ENCODE results near the gene CABP2. TPM values are rescaled to one million over a fixed set of nuclear protein-coding genes. Genes with fewer than 3 reads are reported as not detected.

CABP2 gene
- total and polyA plus RNA-seq, 4 donors = not detected

- TF ChIP-seq, protein P1, sequence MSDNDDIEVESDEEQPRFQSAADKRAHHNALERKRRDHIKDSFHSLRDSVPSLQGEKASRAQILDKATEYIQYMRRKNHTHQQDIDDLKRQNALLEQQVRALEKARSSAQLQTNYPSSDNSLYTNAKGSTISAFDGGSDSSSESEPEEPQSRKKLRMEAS (IDR thresholded peaks at IDR 0.05) = no peak
- TF ChIP-seq RXRA (IDR thresholded peaks at IDR 0.05) (no peak), FOXA2 (IDR thresholded peaks at IDR 0.05) (no peak), REST (IDR thresholded peaks at IDR 0.05) (no peak), CTCF (IDR thresholded peaks at IDR 0.05; ENCODE audit: low read depth, low read length, missing input control) (no peak), RAD21 (IDR thresholded peaks at IDR 0.05) (no peak), SP1 (IDR thresholded peaks at IDR 0.05) (no peak), JUND (IDR thresholded peaks at IDR 0.05) (no peak), NR2F2 (IDR thresholded peaks at IDR 0.05) (no peak), EGR1 (IDR thresholded peaks at IDR 0.05; ENCODE audit: low read depth in 2 of 2) (no peak)
- TF ChIP-seq, protein P2, sequence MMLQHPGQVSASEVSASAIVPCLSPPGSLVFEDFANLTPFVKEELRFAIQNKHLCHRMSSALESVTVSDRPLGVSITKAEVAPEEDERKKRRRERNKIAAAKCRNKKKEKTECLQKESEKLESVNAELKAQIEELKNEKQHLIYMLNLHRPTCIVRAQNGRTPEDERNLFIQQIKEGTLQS (IDR thresholded peaks at IDR 0.05) = no peak
- TF ChIP-seq, protein P3, sequence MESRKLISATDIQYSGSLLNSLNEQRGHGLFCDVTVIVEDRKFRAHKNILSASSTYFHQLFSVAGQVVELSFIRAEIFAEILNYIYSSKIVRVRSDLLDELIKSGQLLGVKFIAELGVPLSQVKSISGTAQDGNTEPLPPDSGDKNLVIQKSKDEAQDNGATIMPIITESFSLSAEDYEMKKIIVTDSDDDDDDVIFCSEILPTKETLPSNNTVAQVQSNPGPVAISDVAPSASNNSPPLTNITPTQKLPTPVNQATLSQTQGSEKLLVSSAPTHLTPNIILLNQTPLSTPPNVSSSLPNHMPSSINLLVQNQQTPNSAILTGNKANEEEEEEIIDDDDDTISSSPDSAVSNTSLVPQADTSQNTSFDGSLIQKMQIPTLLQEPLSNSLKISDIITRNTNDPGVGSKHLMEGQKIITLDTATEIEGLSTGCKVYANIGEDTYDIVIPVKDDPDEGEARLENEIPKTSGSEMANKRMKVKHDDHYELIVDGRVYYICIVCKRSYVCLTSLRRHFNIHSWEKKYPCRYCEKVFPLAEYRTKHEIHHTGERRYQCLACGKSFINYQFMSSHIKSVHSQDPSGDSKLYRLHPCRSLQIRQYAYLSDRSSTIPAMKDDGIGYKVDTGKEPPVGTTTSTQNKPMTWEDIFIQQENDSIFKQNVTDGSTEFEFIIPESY (IDR thresholded peaks at IDR 0.05) = no peak
- no peaks in the 10 kb centered on the region for H3K9me3 ChIP-seq (ENCODE audit: control insufficient read depth in 4 of 4, low read length in 3 of 4)
- no peak overlapping the region for H3K27ac ChIP-seq (ENCODE audit: low read depth in 1 of 2, low read length in 2 of 2)
- DNase-seq (ENCODE audit: low spot score) = no peak
- WGBS = 69% methylated on average over 7 of the region's 7 CpGs
- H3K9ac ChIP-seq (ENCODE audit: low read depth in 1 of 2, low read length in 2 of 2) = no peak overlapping the region
- no peaks in the 10 kb centered on the region for H3K27me3 ChIP-seq (ENCODE audit: control insufficient read depth in 4 of 4, insufficient read depth in 4 of 4, low read length in 3 of 4)
- H3K36me3 ChIP-seq (ENCODE audit: control insufficient read depth in 4 of 4, insufficient read depth in 3 of 4, low read depth in 1 of 4, low read length in 3 of 4) = no peaks in the 10 kb centered on the region
- H3K4me3 ChIP-seq (ENCODE audit: low read depth in 1 of 3, low read length in 3 of 3) = no peak overlapping the region
- H3K4me1 ChIP-seq (ENCODE audit: control insufficient read depth in 4 of 4, insufficient read depth in 4 of 4, low read length in 3 of 4) = peaks cover 5 to 21% (median 13%) of the 10 kb centered on the region in 4 donors
Measured at GRCh38 chr11:67472882-67473281, 50.4 kb downstream of the CABP2 start.

DNA sequence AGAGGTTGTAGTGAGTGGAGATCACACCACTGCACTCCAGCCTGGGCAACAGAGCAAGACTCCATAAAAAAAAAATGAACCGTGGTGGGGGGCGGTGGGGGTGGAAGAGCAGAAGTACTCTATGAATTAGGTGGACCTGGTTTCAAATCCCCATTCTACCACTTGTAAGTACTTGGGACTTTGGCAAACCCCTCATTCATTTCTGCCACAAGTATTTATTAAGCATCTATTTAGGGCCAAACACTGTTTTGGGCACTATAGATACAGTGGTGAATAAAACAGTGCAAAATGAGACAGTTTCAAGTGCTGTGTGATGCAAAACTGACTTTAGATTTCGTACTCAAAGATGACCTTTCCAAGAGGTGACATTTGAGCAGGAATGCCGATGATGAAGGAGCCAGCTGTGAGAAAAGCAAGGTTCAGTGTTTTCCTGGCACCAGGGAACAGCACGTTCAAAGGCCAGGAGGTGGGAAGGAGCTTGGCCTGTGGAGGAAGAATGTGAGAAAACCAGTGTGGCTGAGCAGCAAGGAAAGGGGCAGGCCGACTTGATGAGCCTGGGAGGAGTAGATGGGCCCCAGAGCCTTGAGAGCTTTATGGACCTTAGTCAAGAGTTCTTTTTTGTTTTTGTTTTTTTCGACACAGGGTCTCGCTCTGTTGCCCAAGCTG is 52.8 kb downstream of the CABP2 start:
- no peaks in the 10 kb centered on the region for H3K27me3 ChIP-seq (ENCODE audit: control insufficient read depth in 4 of 4, insufficient read depth in 4 of 4, low read length in 3 of 4)
- no peak for DNase-seq (ENCODE audit: low spot score)

More for the DNA sequence above, 52.8 kb downstream of the CABP2 start:
- no peak overlapping the region for H3K9ac ChIP-seq (ENCODE audit: low read depth in 1 of 2, low read length in 2 of 2)
- WGBS = 78% methylated on average over 8 of the region's 8 CpGs
- H3K4me3 ChIP-seq (ENCODE audit: low read depth in 1 of 3, low read length in 3 of 3) = no peak overlapping the region
- no peak overlapping the region for H3K27ac ChIP-seq (ENCODE audit: low read depth in 1 of 2, low read length in 2 of 2)
- no peak for TF ChIP-seq SP1 (IDR thresholded peaks at IDR 0.05)
- TF ChIP-seq JUND (IDR thresholded peaks at IDR 0.05) = no peak
- no peak for TF ChIP-seq RXRA (IDR thresholded peaks at IDR 0.05)
- no peak for TF ChIP-seq CTCF (IDR thresholded peaks at IDR 0.05; ENCODE audit: low read depth, low read length, missing input control)
- TF ChIP-seq EGR1 (IDR thresholded peaks at IDR 0.05; ENCODE audit: low read depth in 2 of 2) = no peak
- H3K36me3 ChIP-seq (ENCODE audit: control insufficient read depth in 4 of 4, insufficient read depth in 3 of 4, low read depth in 1 of 4, low read length in 3 of 4) = no peaks in the 10 kb centered on the region
- no peaks in the 10 kb centered on the region for H3K9me3 ChIP-seq (ENCODE audit: control insufficient read depth in 4 of 4, low read length in 3 of 4)
- H3K4me1 ChIP-seq (ENCODE audit: control insufficient read depth in 4 of 4, insufficient read depth in 4 of 4, low read length in 3 of 4) = peaks cover 15 to 39% (median 29%) of the 10 kb centered on the region in 4 donors
